K562 (cell line): ENCODE data around the gene PDE11A. TPM values are rescaled to one million over a fixed set of nuclear protein-coding genes. Genes with fewer than 3 reads are reported as not detected.

Experiments
- ATAC-seq: fragments of 200-7000 bp; cut with Tn5 transposase; 3 replicates; pipeline ENCODE4 v1.9.1; 2020; ENCODE audit warnings: moderate library complexity
- BruUV-seq: library from RNA; stranded (reverse); fragments of 400-500 nt; replicated peaks from 2 replicates; lab custom pipeline; 2021; lab: Mats Ljungman, UMichigan
- CTCF ChIA-PET: fragments of 300-600 bp; formaldehyde crosslinking; extraction: SDS; loops from one replicate; lab custom pipeline; 2021; ENCODE audit warnings: low intra/inter-chr PET ratio; lab: Yijun Ruan, JAX
- POLR2A ChIA-PET: fragments of 300-600, 350-650 bp; sonication (Branson Sonifier 250); formaldehyde crosslinking; extraction: SDS; loops from one replicate; lab custom pipeline; 2021; ENCODE audit warnings: antibody characterized with exemption, inconsistent platforms; lab: Yijun Ruan, JAX
- DNase-seq, 4 experiments: peaks; one replicate each; pipeline versions ENCODE4 v3.0.0 to v3.0.0-alpha.2; 2011 to 2018; ENCODE audit warnings: low spot score in 3 of 4, mixed read lengths in 3 of 4; ENCODE audit errors: extremely low read depth in 1 of 4
- FAIRE-seq: peaks from 2 replicates; lab custom pipeline; 2011; peaks lifted over from hg19 to GRCh38; lab: Jason Lieb, UNC
- H2AFZ ChIP-seq: 2 replicates; pipeline ENCODE4 v1.6.0; 2011; ENCODE audit warnings: low read depth, low read length, control low read depth, inconsistent platforms
- H3K27ac ChIP-seq: fragments of 200-600 bp; 3 replicates; pipeline ENCODE4 v1.8.0; 2011; ENCODE audit warnings: low read depth, mild to moderate bottlenecking, control low read depth, inconsistent platforms, low read length, moderate library complexity, mixed read lengths; ENCODE audit errors: extremely low read depth
- H3K27me3 ChIP-seq, 2 experiments: fragments of 300-600 bp in 1 of 2; 2 replicates in 1 of 2; 3 replicates in 1 of 2; pipeline versions ENCODE4 v1.6.0 to v1.8.0; 2011; ENCODE audit warnings: inconsistent platforms in 2 of 2, low read length in 2 of 2, mild to moderate bottlenecking in 1 of 2, mixed read lengths in 1 of 2, moderate library complexity in 1 of 2; ENCODE audit not compliant: control insufficient read depth in 2 of 2, insufficient read depth in 2 of 2
- H3K36me3 ChIP-seq: fragments of 300-600 bp; 3 replicates; pipeline ENCODE4 v1.8.0; 2011; ENCODE audit warnings: mild to moderate bottlenecking, low read length, inconsistent platforms; ENCODE audit not compliant: control insufficient read depth, insufficient read depth
- H3K4me1 ChIP-seq, 2 experiments: fragments of 200-600 bp in 1 of 2; replicated peaks in 1 of 2; 2 replicates in 1 of 2; 3 replicates in 1 of 2; pipeline versions ENCODE4 v1.5.1 to v1.8.0; 2011; ENCODE audit warnings: inconsistent platforms in 2 of 2, low read length in 2 of 2, mild to moderate bottlenecking in 1 of 2, mixed read lengths in 1 of 2, moderate library complexity in 1 of 2; ENCODE audit not compliant: control insufficient read depth in 2 of 2, insufficient read depth in 2 of 2
- H3K4me2 ChIP-seq: 2 replicates; pipeline ENCODE4 v1.6.1; 2011; ENCODE audit warnings: low read length, control low read depth, inconsistent platforms, mixed read lengths; ENCODE audit not compliant: insufficient read depth
- H3K4me3 ChIP-seq: fragments of 200-600 bp; sonication (generic), shearing (Covaris generic); 2 replicates; pipeline ENCODE4 v1.5.1; 2016; ENCODE audit warnings: control low read depth, inconsistent platforms
- H3K79me2 ChIP-seq: fragments of 200-600 bp; 3 replicates; pipeline ENCODE4 v1.8.0; 2011; ENCODE audit warnings: low read length, inconsistent platforms; ENCODE audit not compliant: control insufficient read depth, insufficient read depth
- H3K9ac ChIP-seq, 2 experiments: 2 replicates each; pipeline versions ENCODE4 v1.6.0 to v1.6.1; 2011; ENCODE audit warnings: low read depth in 2 of 2, low read length in 2 of 2, control low read depth in 1 of 2, inconsistent platforms in 1 of 2, mild to moderate bottlenecking in 1 of 2, mixed read lengths in 1 of 2; ENCODE audit not compliant: insufficient read depth in 1 of 2
- H3K9me1 ChIP-seq: one replicate; pipeline ENCODE4 v1.6.0; 2011; ENCODE audit warnings: inconsistent platforms, mild to moderate bottlenecking, low read length, moderate library complexity; ENCODE audit not compliant: control insufficient read depth, insufficient read depth
- H3K9me3 ChIP-seq: replicated peaks from 2 replicates; pipeline ENCODE4 v1.5.1; 2011; ENCODE audit warnings: low read depth, low read length, inconsistent platforms; ENCODE audit not compliant: control insufficient read depth, insufficient read depth
- H4K20me1 ChIP-seq: replicated peaks from 2 replicates; pipeline ENCODE4 v1.6.1; 2011; ENCODE audit warnings: low read length, inconsistent platforms, mixed read lengths; ENCODE audit not compliant: control insufficient read depth, insufficient read depth
- ARNT ChIP-seq, 2 experiments: fragments of 450-650 bp; IDR thresholded peaks; 2 replicates each; pipeline ENCODE4 v1.6.1; 2016; ENCODE audit warnings: mild to moderate bottlenecking in 1 of 2
- CBX3 ChIP-seq, 2 experiments: IDR thresholded peaks; 1 replicate in 1 of 2; 2 replicates in 1 of 2; pipeline ENCODE4 v1.6.1; 2012; ENCODE audit warnings: inconsistent platforms in 2 of 2, low read length in 2 of 2, borderline replicate concordance in 1 of 2, control low read depth in 1 of 2
- ESRRA ChIP-seq: fragments of 450-650 bp; IDR thresholded peaks from 2 replicates; pipeline ENCODE4 v1.6.1; 2014; ENCODE audit warnings: low read depth, mild to moderate bottlenecking, moderate library complexity, borderline replicate concordance
- ETS2 ChIP-seq: IDR thresholded peaks from 2 replicates; pipeline ENCODE4 v1.6.1; 2016; ENCODE audit warnings: borderline replicate concordance, missing genetic modification characterization, mild to moderate bottlenecking, moderate library complexity, missing compliant biosample characterization; ENCODE audit not compliant: poor library complexity, severe bottlenecking
- ETV1 ChIP-seq: fragments of 450-650 bp; conservative IDR thresholded peaks from 2 replicates; pipeline ENCODE4 v1.6.1; 2016; ENCODE audit warnings: missing genetic modification characterization, control low read depth, low read depth, missing compliant biosample characterization
- FOXP1 ChIP-seq: sonication (generic); formaldehyde crosslinking; IDR thresholded peaks from 2 replicates; pipeline ENCODE4 v1.8.0; 2022; ENCODE audit warnings: mild to moderate bottlenecking, missing genetic modification reagents
- JUND ChIP-seq, 2 experiments: IDR thresholded peaks; 2 replicates in 1 of 2; 3 replicates in 1 of 2; pipeline ENCODE4 v1.6.1; 2011; ENCODE audit warnings: borderline replicate concordance in 2 of 2, low read depth in 2 of 2, low read length in 2 of 2, improper control_type of control experiment in 1 of 2, missing biosample characterization in 1 of 2, missing genetic modification characterization in 1 of 2, missing genetic modification reagents in 1 of 2
- MBD2 ChIP-seq: sonication (generic); IDR thresholded peaks from 2 replicates; pipeline ENCODE4 v1.6.1; 2016; ENCODE audit warnings: low read depth, borderline replicate concordance
- MCM2 ChIP-seq: fragments of 450-650 bp; IDR thresholded peaks from 2 replicates; pipeline ENCODE4 v1.6.1; 2017; ENCODE audit warnings: low read depth, mild to moderate bottlenecking
- NR1H2 ChIP-seq: sonication (generic); formaldehyde crosslinking; IDR thresholded peaks from 2 replicates; pipeline ENCODE4 v1.4.0; 2020; ENCODE audit warnings: mild to moderate bottlenecking, missing genetic modification reagents
- TAF15 ChIP-seq: fragments of 200-400 bp; formaldehyde crosslinking; IDR thresholded peaks from 2 replicates; pipeline ENCODE4 v1.6.1; 2017; ENCODE audit warnings: mild to moderate bottlenecking, low read depth, low read length, moderate library complexity
- YY1 ChIP-seq, 3 experiments: IDR thresholded peaks; 2 replicates each; pipeline ENCODE4 v1.6.1; 2011; ENCODE audit warnings: low read length in 2 of 3, mild to moderate bottlenecking in 2 of 3, moderate library complexity in 2 of 3, borderline replicate concordance in 1 of 3, control low read depth in 1 of 3, low read depth in 1 of 3; ENCODE audit not compliant: insufficient read depth in 3 of 3, insufficient replicate concordance in 2 of 3, control insufficient read depth in 1 of 3, insufficient read length in 1 of 3; ENCODE audit errors: extremely low read depth in 1 of 3
- ZNF778 ChIP-seq: fragments of 450-650 bp; formaldehyde crosslinking; IDR thresholded peaks from 2 replicates; pipeline ENCODE4 v1.4.0; 2020; ENCODE audit warnings: mild to moderate bottlenecking, moderate library complexity
- WGBS: fragments of 100-300 bp; shearing (Covaris generic); methylation state at CpG from one replicate; pipeline ENCODE4 v1.1.6; 2016; ENCODE audit warnings: low coverage, mixed read lengths; ENCODE audit not compliant: insufficient coverage; ENCODE audit errors: missing lambda C conversion rate; 5-methylcytosine and 5-hydroxymethylcytosine counted together
- in situ Hi-C: fragments of 300-500 bp; cut with MboI; formaldehyde crosslinking; loops from 4 replicates; pipeline ENCODE4 v1.15.0; 2018; ENCODE audit warnings: inconsistent platforms, mixed read lengths
- intact Hi-C: fragments of 100-400 bp; cut with micrococcal nuclease; formaldehyde crosslinking; loops from 2 replicates; pipeline ENCODE4 v1.14.2; 2022
- polyA plus RNA-seq, 8 experiments: library from polyadenylated mRNA; depleted of rRNA in 4 of 8; stranded (reverse) in 5 of 8; unstranded in 3 of 8; fragments of >200 nt; fragmentation: Nextera tagmentation in 2 of 8; fragmentation: Illumina TruSeq in 1 of 8; extraction: Ambion mirVana in 2 of 8; extraction: Trizol in 1 of 8; gene quantifications; 2 replicates each; pipeline versions ENCODE4 v1.2.1 to v1.2.3, GENCODE V29; 2011 to 2014; ENCODE audit warnings: inconsistent platforms in 1 of 8, missing spikeins in 1 of 8
- total RNA-seq, 7 experiments: library from RNA; depleted of rRNA in 6 of 7; stranded (reverse); fragments of >200 nt in 6 of 7; fragmentation: Illumina TruSeq in 2 of 7; extraction: Trizol in 2 of 7; gene quantifications; 2 replicates each; pipeline versions ENCODE4 v1.2.1 to v1.2.3, GENCODE V29; 2011 to 2021; ENCODE audit warnings: low replicate concordance in 1 of 7

PDE11A gene
- total and polyA plus RNA-seq, 9 of the 15 experiments (the other 6 are each of a cell fraction or from before 2014, with no cell fraction given) = 3.2 to 22.1 (median 5.7) TPM

- H3K9me1 ChIP-seq = no peaks in the 10 kb centered on the region
- H3K9me3 ChIP-seq = no peaks in the 10 kb centered on the region
- CTCF ChIA-PET = no interaction called here
- ATAC-seq = no peak
- intact Hi-C loops (no loop called here), in situ Hi-C loops (no loop called here)
- BruUV-seq = no TSS peak
- H3K79me2 ChIP-seq = no peaks in the 10 kb centered on the region
- no peak overlapping the region for H3K9ac ChIP-seq
- no peak overlapping the region for H3K4me3 ChIP-seq
- no peak for FAIRE-seq
- DNase-seq = no peak
- TF ChIP-seq ARNT (IDR thresholded peaks at IDR 0.05) = no peak
- no peak for TF ChIP-seq MBD2
- no peak for TF ChIP-seq CBX3 (IDR thresholded peaks at IDR 0.05; ENCODE audit: borderline replicate concordance in 1 of 2, low read length in 2 of 2)
- no peak for TF ChIP-seq FOXP1 (CRISPR knock-in tag)
- no peak for TF ChIP-seq ZNF778 (CRISPR knock-in tag)
- TF ChIP-seq YY1 (IDR thresholded peaks at IDR 0.05; ENCODE audit: borderline replicate concordance in 1 of 3, control insufficient read depth in 1 of 3, extremely low read depth in 1 of 3, insufficient read depth in 3 of 3, insufficient read length in 1 of 3, insufficient replicate concordance in 2 of 3, low read depth in 1 of 3, low read length in 2 of 3) = no peak
- TF ChIP-seq NR1H2 (CRISPR knock-in tag) = no peak
- TF ChIP-seq ETS2 (tag) = no peak
- no peak for TF ChIP-seq ETV1 (tag)
- no peak for TF ChIP-seq ESRRA
- no peak for TF ChIP-seq TAF15
- TF ChIP-seq JUND (IDR thresholded peaks at IDR 0.05; ENCODE audit: borderline replicate concordance, low read depth, low read length) = no peak
- TF ChIP-seq JUND (tag; IDR thresholded peaks at IDR 0.05; ENCODE audit: borderline replicate concordance, low read depth, low read length) = no peak
- no peak for TF ChIP-seq MCM2
- TF ChIP-seq, all 486 proteins: peak for 0
- no peak overlapping the region for H2AFZ ChIP-seq
- H3K27ac ChIP-seq = no peak overlapping the region
- no peak overlapping the region for H3K4me2 ChIP-seq
- no peaks in the 10 kb centered on the region for H4K20me1 ChIP-seq
- POLR2A ChIA-PET = interaction anchor here (0.6 to 1.5 kb wide), 4 partner anchors 11 to 46 kb away, joined by 3 to 4 read pairs (median 3); no protein-coding TSS in a partner anchor
- WGBS = 15% methylated on average over 4 of the region's 4 CpGs
- H3K27me3 ChIP-seq = peaks cover 0 to 2% of the 10 kb centered on the region in 2 experiments; a peak in 3 of 5 replicates
- no peaks in the 10 kb centered on the region for H3K36me3 ChIP-seq
- peaks cover 0 to 6% of the 10 kb centered on the region in 2 experiments; a peak in 3 of 5 replicates for H3K4me1 ChIP-seq
Observed at GRCh38 chr2:177662895-177663294, 409.7 kb downstream of the PDE11A start.
